Hematopoietic multipotent progenitor cell treated with erythropoietin and hydrocortisone succinate and interleukin-3 and kit ligand, for 17 days (in vitro differentiated cells): ENCODE data around the gene IREB2.
"Not testable (repeated sequence)": the region's sequence is repeated elsewhere in the genome, so short reads cannot be mapped to it uniquely, and the experiment has no call there.

ENCODE experiments used
- DNase-seq: peaks from one replicate; pipeline ENCODE4 v3.0.0-alpha.2; 2015; ENCODE audit warnings: low spot score

Gene IREB2

GRCh38 chr15:78434134-78434533 lies 3.9 kb upstream of the IREB2 start:
- no peak for DNase-seq

- DNase-seq, result not testable (repeated sequence)
These were observed 3.3 kb upstream of the IREB2 start for GRCh38 chr15:78434711-78435110.

GRCh38 chr15:78437107-78437761 lies 782 bp upstream of the IREB2 start:
- no peak for DNase-seq

- DNase-seq, result peak; percentile 58
These were observed 736 bp downstream of the IREB2 start for GRCh38 chr15:78438619-78439285.

- no peak for DNase-seq
These were observed 2.7 kb downstream of the IREB2 start for GRCh38 chr15:78440375-78441373.

GRCh38 chr15:78444255-78444654 lies 6.2 kb downstream of the IREB2 start:
- DNase-seq, result no peak

GRCh38 chr15:78445875-78446274 lies 7.9 kb downstream of the IREB2 start:
- no peak for DNase-seq

GRCh38 chr15:78446551-78446950 lies 8.5 kb downstream of the IREB2 start:
- no peak for DNase-seq

- no peak for DNase-seq
These were observed 10.6 kb downstream of the IREB2 start for GRCh38 chr15:78448441-78449219.

GRCh38 chr15:78449220-78449999 lies 11.4 kb downstream of the IREB2 start:
- DNase-seq, result no peak

GRCh38 chr15:78450285-78450858 lies 12.4 kb downstream of the IREB2 start:
- DNase-seq, result no peak

GRCh38 chr15:78452485-78452884 lies 14.5 kb downstream of the IREB2 start:
- no peak for DNase-seq

- DNase-seq, result no peak
These were observed 15.4 kb downstream of the IREB2 start for GRCh38 chr15:78453447-78453846.

GRCh38 chr15:78454992-78455391 lies 17.0 kb downstream of the IREB2 start:
- DNase-seq, result no peak

GRCh38 chr15:78455749-78456148 lies 17.7 kb downstream of the IREB2 start:
- DNase-seq, result peak; percentile 27

- DNase-seq, result peak; percentile 67
These were observed 18.4 kb downstream of the IREB2 start for GRCh38 chr15:78456426-78456825.

GRCh38 chr15:78457101-78457500 lies 19.1 kb downstream of the IREB2 start:
- DNase-seq, result peak; percentile 19

- no peak for DNase-seq
These were observed 22.7 kb downstream of the IREB2 start for GRCh38 chr15:78460737-78461136.

- no peak for DNase-seq
These were observed 23.3 kb downstream of the IREB2 start for GRCh38 chr15:78461171-78461888.

- DNase-seq, result no peak
These were observed 31.0 kb downstream of the IREB2 start for GRCh38 chr15:78469031-78469430.
